ENCODE results near the gene ACAP2.
A peak's percentile ranks its signal among the peaks of the same experiment; 100 is the strongest.
"Not testable (repeated sequence)": the region's sequence is repeated elsewhere in the genome, so short reads cannot be mapped to it uniquely, and the experiment has no call there.

Gene ACAP2

DNA sequence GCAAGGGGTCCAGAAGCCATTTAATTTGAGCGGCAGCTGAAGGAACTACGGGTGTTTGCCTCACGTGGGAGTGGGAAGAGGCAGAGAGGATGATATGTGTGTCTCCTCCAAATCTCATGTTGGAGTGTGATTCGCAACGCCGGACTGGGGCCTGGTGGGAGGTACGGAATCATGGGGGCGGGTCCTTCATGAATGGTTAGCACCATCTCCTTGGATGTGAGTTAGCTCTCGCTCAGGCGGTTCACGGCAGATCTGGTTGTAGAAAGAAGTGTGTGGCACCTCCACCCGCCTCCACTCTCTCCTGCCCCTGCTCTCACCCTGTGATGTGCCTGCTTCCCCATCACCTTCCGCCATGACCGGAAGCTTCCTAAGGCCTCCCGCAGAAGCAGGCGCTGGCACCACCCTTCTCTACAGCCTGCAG is 197.3 kb downstream of the ACAP2 start:
- DNase-seq (ENCODE audit: low spot score): no peak

DNA sequence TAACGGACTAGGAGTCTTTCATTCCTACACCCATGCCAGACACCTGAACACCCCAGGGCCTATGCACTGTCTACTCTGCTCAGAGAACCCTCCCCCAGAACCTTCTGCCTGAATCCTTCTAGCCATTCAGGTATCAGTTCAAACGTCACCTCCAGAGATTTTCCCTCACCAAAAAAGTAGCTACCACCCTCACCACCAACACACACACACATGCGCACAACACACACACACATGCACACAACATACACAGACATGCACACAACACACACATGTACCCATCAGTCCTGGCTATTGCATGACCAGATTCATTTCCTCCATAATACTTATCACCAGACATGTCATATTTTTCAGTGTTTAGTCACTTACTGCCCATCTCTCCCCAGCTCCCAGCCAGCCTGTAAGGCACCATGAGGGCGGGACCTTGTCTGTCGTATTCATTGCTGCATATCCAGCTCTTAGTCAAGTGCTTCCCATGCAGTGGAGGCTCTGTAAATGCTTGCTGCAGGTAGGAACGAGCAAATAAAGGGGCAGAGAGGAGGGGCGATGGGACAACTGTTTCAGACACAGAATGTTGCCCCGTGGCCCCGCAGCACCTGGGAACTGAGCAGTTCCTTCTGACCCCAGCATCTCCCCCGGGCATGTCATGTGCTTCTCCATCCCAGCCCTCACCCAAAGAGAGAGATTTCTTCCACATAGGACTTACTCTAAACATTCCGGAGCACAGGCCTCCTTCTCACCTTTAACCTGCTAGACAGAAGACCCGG is 201.0 kb downstream of the ACAP2 start:
- DNase-seq (ENCODE audit: low spot score): peak; percentile 9

DNA sequence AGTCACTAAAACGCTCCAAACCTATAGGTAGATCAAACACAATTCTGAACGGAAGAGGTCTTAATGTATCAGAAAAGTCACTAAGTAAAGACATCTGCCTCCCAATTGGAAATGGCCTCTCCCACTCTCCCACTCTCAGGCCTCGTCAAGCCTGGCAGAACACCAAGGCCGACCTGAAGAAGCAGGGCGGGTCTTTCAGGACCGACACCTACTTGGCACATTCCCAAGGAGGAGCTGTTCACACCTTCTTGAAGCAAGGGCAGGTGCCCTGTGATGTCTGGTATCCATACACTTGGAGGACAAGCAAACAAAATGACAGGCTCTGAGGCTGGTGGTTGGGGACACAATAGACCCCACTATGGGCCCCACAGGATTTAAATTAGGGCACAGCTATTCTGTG is 201.9 kb downstream of the ACAP2 start:
- DNase-seq (ENCODE audit: low spot score): peak; percentile 18

DNA sequence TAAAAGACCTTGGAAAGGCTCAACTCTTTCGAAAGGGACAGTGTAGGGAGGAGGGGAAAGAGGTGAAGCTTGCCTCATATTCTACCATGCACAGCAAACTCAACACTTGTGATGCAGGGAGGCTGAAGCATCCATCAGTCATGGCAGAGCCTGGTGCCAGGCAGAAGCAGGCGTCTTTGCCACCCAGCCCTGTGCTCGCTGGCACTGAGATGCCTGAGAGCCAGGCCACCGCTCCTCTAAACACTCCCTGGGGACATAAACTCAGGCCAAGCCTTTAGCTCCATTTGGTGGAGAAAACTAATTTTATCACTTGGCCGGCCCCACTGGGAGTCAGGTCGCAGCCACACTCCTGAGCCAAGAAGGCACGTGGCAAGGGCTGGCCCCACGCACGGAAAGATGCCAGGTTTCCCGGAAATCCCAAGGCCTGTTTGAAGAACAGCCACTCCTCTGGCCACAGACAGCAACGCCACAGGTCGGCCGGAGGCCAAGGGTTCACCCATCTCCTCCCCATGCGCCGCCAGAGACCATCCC is 202.6 kb downstream of the ACAP2 start:
- DNase-seq (ENCODE audit: low spot score): peak; percentile 26

DNA sequence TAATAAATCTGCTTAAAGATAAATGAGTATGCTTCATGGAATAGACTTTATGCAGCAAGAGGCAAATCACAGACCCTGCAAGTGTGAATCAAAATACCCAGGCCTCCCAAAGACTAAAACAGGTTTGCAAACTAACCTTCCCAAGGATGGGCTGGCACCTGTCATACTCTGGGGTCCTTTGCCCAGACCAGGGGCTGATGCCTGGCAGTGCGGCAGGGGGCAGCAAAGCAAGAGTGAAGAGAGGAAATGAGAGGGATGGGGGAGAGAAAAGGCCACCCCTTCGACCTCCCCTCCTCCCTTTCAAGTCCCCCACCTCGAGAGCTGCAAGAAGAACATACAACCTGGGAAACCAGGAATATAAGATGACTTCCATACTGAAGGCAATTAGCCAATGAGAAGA is 203.7 kb downstream of the ACAP2 start:
- DNase-seq (ENCODE audit: low spot score): peak; percentile 12

DNA sequence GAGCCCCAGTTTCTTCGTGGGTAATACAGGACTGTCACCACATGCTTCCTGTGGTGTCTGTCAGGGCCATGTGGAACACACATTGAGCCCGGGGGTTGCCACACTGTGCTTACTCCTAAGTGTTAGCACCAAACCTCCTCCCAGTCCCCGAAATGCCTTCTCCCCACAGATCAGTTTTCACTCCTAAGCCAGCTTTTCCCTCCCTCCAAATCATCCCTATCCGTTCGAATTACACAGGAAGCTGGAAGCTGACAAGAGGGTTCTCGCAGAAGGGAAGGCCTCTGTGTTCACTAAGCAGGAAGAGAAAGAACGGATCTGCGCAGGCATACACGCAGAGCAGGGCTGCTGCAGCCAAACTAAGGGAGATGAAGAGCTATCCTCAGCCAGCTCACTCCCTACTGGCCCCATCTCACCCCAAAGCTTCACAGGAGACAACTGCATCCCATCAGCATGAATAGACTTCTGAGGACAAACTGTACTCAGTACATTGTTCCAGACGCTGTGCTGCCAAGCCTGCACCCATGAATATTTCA is 204.2 kb downstream of the ACAP2 start:
- peak; percentile 21 for DNase-seq (ENCODE audit: low spot score)

DNA sequence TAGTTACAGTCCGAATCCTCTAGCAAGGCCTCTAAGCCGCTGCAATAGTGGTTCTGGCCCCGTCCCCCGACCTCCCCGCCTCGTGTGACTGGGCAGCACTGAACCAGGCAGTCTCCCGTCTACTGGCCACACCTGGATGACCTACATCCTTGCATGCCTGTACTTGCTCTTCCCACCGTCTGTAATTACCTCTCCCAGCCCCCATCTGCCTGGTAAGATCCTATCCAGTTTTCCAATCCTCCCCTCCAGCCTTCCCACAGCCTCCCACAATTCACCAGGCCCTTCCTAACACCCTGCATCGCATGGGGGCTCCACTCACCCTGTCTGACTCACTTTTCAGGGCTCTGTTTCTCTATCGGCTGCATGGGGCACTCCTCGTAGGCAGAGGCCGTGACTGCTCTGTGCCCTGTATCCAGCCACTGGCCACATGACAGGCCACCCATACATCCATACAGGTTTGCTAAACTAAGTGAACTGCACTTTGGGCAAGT is 204.7 kb downstream of the ACAP2 start:
- peak; percentile 14 for DNase-seq (ENCODE audit: low spot score)

DNA sequence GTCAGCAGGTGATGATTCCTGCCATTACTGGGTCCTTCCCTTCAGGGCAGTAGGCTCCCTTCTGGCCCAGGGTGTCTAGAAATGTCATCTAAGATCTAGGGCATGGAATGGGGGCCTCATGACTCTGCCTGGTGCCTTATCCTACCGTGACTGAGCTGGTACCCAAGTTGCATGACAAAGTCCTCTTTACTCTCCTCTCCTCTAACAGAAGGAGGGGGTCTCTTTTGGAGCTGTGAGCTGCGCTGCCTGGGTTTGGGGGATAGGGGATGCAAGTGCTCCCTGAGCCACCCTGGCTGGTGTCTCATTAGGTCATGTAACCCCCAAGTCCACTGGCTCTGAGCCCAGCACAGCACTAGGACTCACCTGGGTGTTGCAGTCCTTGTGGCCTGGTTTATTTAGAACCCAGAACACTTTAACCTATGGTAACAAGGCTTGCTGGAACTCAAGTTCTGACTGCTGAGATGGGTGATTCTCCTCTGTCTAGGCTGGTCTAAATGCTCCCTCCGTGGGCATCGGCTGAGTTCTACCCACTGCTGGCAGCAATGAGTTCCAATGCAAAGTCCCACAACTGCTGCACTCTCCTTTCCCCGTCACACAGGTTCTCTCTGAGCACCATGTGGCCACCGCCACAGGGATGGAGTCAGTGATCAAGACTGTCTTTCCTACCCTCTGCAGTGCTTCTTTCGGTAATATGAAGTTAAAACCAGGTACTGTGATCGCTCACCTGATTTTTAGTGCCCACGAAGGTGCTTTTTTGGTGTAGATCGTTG is 205.8 kb downstream of the ACAP2 start:
- peak; percentile 5 for DNase-seq (ENCODE audit: low spot score)

DNA sequence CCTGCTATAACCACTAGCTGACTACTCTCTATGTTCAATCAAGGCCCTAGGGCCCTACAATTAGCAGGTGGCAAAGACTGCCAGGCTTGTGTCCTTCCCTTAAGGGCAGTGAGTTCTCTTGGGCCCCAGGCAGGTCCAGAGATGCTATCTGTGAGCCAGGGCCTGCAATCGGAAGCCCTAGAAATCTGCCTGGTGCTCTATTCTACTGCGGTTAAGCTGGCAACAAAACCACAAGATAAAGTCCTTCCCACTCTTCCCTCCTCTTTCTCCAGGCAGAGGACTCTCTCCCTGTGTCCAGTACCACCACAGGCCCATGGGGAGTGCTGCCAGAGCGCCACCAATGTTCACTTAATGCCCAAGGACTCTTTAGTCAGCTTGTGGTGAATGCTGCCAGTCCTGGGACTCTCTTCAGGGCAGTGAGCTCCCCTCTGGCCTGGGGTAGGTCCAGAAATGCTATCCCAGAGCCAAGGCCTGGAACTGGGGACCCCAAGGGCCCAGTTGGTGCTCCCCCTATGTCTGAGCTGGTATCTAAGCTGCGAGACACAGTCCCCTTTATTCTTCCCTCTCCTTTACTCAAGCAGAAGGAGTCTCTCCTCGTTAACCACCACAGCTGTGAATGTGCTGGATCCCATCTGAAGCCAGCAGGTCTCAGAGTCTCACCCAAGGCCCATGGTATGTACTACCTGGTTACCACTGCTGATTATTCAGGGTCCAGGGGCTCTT is 206.6 kb downstream of the ACAP2 start:
- DNase-seq (ENCODE audit: low spot score): peak; percentile 1

DNA sequence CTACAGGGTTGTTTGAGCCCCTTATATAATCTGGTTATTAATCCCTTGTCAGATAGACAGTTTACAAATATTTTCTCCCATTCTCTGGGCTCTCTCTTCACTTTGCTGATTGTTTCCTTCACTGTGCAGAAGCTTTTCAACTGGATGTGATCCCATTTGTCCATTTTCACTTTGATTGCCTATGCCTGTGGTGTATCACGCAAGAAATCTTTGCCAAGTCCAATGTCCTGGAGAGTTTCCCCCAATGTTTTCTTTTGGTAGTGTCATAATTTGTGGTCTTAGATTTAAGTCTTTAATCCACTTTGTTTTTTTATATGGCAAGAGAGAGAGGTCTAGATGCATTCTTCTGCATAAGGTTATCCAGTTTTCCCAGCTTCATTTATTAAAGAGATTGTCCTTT is 212.6 kb downstream of the ACAP2 start:
- no peak for DNase-seq (ENCODE audit: low spot score)

DNA sequence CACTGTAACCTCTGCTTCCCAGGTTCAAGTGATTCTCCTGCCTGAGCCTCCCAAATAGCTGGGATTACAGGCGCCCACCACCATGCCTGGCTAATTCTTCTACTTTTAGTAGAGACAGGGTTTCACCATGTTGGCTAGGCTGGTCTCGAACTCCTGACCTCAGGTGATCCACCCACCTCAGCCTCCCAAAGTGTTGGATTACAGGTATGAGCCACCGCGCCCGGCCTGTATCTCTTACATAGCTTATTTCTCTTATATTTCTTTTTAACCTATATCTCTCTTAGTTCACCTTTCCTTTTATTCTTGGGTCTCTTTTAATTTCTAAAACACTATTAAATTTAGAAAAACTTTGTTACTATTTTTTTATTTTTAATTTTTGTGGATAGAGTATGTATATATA is 213.9 kb downstream of the ACAP2 start:
- DNase-seq (ENCODE audit: low spot score): not testable (repeated sequence)

DNA sequence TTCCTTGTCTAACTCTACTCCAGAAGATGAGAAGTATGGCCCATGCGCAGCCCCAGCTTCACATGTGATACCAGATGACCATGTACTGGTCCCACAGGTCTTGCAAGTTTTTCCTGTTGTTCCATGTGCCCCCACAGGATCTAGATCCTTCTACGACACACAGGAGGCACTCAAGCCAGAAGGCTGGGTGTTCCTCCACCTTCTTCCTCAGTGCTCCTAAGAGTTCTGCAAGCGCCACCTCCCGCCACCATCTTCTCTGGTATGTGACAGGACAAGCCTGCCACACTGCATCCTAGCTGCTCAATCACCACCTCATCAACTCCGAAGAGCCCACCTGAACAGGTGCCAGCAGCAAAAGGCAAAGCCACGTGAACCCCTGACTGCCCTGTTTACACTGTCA is 214.9 kb downstream of the ACAP2 start:
- peak; percentile 11 for DNase-seq (ENCODE audit: low spot score)

DNA sequence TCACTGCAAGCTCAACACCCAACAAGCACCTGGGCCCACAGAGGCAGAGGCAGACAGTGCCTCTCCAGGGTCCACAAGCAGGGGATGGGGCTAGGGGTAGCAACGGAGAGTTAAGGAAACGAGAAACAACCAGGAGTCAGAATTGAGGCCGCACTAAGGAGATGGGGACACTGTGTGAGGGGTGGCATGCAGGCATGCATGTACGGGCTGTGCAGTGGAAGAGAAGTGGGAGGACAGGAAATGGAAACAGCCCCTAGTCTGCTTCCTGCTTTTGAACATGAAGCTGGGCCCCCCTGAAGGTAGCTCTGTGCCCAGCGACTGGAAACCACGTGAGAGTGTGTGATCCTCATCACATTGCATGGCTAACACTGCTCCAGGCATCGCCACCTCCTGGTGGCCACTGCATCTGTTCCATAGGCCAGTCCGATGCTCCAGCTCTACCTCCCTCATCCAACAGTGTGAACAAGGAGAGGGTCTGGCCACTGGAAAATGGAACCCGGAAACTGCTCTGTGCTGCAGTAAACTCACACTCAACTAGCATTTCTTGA is 215.8 kb downstream of the ACAP2 start:
- DNase-seq (ENCODE audit: low spot score): peak; percentile 41

DNA sequence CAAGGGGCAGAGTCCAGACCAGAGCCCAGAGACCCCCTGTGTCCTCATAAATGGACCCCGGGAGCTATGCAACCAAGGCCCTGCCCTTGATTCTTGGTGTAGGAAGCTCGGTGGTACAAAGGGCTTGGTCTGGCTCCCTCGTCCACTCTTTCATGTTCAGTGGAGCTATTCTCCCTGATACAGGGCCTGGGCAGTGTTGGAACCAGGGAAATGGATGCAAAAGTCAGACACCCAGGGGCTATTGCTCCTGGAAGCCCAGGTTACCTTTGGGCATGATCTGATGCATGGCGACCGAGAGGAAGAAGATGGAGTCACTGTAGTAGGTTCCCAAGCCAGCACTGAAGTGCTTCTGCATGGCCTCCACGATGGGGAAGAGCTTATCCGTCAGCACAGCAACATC is 216.4 kb downstream of the ACAP2 start:
- peak; percentile 10 for DNase-seq (ENCODE audit: low spot score)

DNA sequence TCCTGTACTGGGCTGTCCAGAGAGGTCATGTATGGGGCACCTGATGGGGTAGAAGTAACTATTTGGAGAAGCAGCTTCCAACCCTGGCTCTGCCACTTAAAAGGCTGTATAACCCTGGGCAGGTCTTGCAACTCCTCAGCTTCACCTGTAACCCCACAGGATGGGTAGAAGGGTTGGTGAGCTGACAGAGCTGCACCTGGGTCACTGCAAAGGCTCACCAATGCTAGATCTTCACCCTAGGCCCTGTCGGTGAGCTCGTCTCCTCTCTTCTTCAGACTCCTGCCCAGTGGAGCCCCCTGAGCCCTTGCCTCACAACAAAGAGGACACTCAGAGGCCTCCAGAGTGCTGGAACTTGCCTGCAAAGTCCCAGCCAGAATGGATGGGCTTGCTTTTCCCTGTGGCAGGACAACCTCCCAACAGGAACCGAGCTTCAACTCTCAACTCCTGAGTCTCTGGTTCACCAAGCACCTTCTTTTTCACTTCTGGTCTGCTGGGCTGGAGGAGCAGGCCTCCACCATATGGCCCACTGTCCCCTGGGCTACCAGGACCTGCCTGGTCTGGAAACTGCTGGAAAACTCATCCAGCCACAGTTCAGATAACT is 217.7 kb downstream of the ACAP2 start:
- peak; percentile 6 for DNase-seq (ENCODE audit: low spot score)
